NT2/D1 (cell line): ENCODE results near the gene TFRC.

Experiments
- SUZ12 ChIP-seq: IDR thresholded peaks from 2 replicates; pipeline ENCODE4 v1.6.1; 2011; ENCODE audit not compliant: insufficient read length, insufficient read depth; ENCODE audit errors: extremely low read depth
- YY1 ChIP-seq: IDR thresholded peaks from 2 replicates; pipeline ENCODE4 v1.6.1; 2011; ENCODE audit not compliant: insufficient read length, insufficient read depth
- ZNF274 ChIP-seq: IDR thresholded peaks from 2 replicates; pipeline ENCODE4 v1.6.1; 2011; ENCODE audit warnings: mild to moderate bottlenecking, low read depth, low read length

- TF ChIP-seq SUZ12: no peak
- no peak for TF ChIP-seq ZNF274
- no peak for TF ChIP-seq YY1
Measured at GRCh38 chr3:196012481-196012880, 69.4 kb downstream of the TFRC start.
